A204.1 (cell line): Measurements from ENCODE around the gene STARD10.
A peak's percentile ranks its signal among the peaks of the same experiment; 100 is the strongest.
"Not testable (repeated sequence)": the region's sequence is repeated elsewhere in the genome, so short reads cannot be mapped to it uniquely, and the experiment has no call there.

Experiments
- FAIRE-seq: peaks from 2 replicates; lab custom pipeline; 2012; peaks lifted over from hg19 to GRCh38; lab: Jason Lieb, UNC

STARD10 gene, protein sequence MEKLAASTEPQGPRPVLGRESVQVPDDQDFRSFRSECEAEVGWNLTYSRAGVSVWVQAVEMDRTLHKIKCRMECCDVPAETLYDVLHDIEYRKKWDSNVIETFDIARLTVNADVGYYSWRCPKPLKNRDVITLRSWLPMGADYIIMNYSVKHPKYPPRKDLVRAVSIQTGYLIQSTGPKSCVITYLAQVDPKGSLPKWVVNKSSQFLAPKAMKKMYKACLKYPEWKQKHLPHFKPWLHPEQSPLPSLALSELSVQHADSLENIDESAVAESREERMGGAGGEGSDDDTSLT

DNA sequence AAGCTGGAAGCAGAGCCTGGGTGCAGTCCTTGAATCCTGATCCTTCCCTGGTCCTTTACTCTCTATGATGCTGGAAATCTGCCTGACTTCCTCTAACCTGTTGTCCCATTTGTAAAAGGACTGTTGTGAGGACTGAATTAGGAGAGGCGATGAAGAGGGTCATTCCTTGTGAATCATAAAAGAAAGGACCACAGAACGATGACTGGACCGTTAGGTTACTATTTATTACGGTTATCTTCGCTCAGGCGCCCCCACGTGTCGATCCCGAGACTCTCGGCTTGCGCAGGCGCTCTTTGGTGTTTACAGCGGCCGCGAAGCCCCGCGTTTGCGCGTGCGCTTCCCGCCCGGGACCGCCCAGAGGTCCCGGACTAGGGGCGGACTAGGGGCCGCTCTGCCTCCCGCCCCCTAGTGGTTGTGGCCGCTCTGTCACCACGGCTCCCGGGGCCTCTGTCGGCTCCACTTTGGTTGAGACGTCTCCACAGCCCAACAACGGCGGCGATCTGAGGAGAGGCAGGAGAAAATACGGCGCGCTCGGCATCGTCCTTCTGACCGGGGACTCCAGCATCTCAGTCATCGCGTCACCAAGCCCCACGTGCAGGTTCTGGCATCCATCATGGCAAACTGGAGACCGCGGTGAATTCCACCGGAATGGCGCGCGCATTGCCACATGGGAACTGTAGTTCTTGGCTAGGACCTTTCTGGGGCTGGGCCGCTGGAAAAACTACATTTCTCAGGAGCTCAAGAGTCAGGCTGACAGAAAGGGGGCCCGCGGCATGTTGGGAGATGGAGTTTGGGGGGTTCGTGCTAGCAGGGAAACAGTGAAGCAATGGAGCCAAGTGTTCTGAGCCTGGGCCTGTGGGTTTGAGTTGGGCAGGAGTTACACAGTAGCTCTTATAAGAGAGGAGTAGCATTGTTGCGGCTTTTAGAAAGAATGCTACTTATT lies at the start of gene STARD10:
Gene STARD10 (minus strand): TSS at position 623 of the 943 bp plus-strand sequence. CDS start 12,866 bp downstream, outside the sequence.
- FAIRE-seq = peak; percentile 56

DNA sequence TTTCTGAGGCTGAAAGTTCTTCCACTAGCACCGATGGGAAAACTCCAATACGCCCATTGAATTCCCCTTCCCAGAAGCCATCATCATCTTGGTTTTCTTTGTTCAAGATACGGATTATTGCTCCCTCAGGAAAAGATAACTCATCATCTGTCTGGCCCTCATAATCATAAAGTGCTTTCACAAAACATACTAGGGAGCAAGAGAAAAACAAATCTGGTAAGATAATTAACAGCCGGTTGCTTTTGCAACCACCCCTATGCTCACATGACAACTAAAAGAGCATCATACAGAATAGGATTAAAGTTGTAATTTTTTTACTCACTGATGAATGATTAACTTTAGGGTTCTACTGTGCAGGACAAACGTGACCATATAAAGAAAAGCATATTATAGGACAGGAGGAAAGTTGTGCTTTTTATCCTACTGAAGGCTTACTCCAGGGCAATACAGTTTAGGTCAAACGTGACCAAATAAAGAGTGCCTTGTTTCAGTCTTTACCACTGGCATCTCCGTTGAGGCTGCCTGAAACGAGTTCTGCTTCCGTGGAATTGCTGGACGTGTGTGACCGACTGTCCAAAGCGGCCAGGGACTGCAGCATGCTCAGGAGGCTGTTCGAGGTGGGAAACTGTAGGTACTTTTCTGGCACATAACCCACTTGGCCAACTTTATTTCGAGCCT lies 48.9 kb upstream of the STARD10 start:
- FAIRE-seq = no peak

DNA sequence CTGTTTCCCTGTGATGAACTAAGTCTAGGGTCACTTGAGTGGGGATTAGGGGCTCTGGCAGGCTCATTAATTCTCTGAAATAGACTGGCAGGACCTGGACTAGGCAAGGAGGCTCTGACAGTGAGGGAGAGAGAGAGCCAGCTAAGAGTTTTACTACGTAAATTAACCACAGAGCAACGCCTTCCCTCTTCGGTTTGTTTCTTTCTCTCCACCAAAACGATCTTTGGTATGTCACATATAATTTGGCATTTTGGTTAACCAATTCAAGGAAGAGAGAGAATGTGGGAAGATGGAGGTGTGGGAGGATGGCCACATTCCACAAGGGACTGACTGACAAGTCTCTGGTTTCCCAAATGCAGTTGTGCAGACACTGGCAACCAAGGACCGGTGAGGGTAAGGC lies 48.3 kb upstream of the STARD10 start:
- no peak for FAIRE-seq

DNA sequence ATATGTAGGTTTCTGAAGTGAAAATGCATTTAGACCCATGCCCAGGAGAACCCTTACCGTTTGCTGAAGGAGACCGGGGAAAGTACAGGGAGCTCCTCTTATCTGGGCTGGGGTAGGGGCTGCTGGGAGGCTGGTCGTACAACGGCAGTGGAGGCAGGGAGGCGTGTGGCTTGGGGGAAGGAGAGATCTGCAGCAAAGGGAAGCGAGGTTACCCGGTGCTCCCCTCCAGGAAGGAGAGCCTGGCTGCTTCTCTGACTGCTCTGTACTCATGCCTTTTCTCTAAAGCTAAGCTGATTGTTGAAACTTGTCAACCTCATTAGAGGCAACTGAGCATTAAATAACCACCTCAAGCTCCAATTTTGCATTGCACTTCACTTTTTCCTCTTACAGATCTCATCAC lies 47.5 kb upstream of the STARD10 start:
- FAIRE-seq = no peak

DNA sequence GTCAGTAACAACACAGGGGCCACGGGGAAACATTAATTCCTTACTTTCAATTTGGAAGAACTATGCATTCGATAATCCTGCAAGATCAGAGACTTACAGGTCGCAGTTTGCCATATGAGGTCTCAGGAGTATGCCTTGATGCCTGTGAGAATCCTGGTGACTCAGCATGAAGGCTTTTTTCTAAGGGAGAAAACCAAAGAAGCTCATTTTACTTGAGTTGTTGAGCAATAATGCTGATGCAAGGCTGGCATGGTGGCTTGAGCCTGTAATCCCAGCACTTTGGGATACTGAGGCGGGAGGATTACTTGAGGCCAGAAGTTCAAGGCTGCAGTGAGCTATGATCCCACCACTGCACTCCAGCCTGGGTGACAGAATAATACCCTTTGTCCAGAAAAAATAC lies 46.9 kb upstream of the STARD10 start:
- FAIRE-seq = no peak

DNA sequence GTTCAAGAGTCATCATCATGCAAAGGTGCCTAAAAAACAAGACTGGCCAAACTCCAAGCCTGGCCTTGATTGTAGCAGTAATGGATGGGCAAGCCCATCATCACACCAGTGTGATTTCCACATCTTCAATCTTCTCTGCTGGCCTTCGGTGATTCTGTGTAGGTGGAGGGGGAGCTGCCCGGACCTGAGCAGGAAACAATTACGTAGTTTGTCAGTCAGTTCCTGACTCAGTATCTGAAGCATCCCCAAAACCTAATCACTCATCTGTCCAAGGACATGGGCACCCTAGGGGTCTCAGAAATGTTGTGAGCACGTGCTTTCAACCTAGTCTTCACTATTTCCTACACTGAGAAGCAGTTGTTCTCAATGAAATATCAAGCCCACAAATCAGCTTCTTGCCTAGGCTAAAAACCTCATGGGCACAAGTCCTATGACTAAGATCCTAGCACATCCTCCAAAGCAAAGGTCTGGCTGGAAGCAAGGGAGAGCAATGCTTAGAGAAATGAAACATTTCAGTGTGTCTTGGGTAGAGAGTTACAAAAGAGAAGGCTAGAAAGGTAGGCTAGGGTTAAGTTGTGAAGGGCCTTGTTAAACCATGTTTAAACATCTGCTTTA lies 45.0 kb upstream of the STARD10 start:
- FAIRE-seq = no peak

- no peak for FAIRE-seq
These were observed 42.3 kb upstream of the STARD10 start for GRCh38 chr11:72836111-72836510.

GRCh38 chr11:72834905-72835304 lies 41.1 kb upstream of the STARD10 start:
- no peak for FAIRE-seq

GRCh38 chr11:72833811-72834493 lies 40.1 kb upstream of the STARD10 start:
- no peak for FAIRE-seq

GRCh38 chr11:72833083-72833733 lies 39.4 kb upstream of the STARD10 start:
- FAIRE-seq = no peak

DNA sequence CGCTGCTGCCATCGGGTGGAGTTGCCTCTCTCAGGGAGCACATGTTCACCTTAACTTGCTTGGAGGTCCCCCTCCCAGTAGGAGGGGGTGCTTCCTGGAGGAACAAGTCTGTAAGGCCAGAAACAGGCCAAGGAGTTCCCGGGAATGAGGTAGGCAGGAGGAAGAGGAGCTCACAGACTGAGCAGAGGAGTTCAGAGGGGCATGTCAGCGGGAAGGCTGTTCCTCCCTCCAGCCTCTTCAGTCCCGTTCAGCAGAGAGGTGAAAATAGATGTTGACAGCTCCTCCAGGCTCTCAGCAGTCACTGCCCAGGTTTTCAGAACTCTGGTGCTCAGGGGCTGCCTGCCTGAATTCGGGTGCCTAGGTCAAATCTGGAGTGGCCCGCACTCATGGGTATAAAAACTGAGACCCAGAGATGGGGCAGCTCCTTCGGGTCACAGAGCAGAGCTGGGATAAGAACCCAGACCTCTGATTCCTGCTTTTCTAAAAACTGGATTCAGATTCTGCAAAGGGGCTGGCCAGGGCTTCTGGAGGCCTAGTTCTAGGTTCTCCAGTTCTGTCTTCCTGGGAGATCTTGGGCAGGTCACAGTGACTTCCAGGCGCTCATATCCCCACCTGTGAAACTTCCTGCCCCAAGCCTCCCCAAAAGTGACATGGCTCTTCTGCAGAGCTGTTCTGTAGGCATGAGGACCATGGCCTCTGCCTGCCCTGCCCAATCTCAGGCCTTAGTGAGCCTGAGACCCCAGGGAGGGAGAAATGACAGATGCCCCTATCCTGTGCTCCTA lies 38.6 kb upstream of the STARD10 start:
- FAIRE-seq = no peak

GRCh38 chr11:72831521-72832300 lies 37.9 kb upstream of the STARD10 start:
- FAIRE-seq = peak; percentile 85

- no peak for FAIRE-seq
These were observed 36.2 kb upstream of the STARD10 start for GRCh38 chr11:72829884-72830533.

GRCh38 chr11:72829178-72829577 lies 35.3 kb upstream of the STARD10 start:
- no peak for FAIRE-seq

GRCh38 chr11:72828692-72829101 lies 34.9 kb upstream of the STARD10 start:
- no peak for FAIRE-seq

- no peak for FAIRE-seq
These were observed 34.3 kb upstream of the STARD10 start for GRCh38 chr11:72828081-72828567.

GRCh38 chr11:72827656-72828055 lies 33.8 kb upstream of the STARD10 start:
- FAIRE-seq = not testable (repeated sequence)

DNA sequence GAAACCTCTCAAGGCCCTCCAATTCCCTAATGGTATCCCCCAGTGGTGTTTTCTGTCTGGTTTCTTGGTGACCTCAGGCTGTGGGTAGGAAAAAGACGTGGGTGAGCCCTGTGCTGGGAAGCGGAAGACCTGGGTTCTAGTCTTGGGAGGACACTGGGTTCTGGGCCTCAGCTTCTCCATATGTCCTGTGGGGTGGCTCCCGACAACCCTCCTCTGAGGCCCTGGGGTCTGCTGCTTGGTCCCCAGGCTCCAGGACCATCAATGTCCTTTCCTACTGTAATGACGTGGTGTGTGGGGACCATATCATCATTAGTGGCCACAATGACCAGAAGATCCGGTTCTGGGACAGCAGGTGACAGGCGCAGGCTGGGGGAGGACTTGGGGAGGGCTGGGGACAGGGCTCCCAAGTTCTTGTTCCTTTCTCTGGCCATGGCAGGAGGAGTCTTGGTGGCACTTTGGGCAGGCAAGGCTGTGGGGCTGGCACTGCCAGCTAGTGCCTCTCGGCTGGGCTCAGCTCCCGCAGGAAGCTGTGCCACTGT lies 33.2 kb upstream of the STARD10 start:
- FAIRE-seq = no peak
